ENCODE measurements around the gene GGA1.
A peak's percentile ranks its signal among the peaks of the same experiment; 100 is the strongest.

Gene GGA1

DNA sequence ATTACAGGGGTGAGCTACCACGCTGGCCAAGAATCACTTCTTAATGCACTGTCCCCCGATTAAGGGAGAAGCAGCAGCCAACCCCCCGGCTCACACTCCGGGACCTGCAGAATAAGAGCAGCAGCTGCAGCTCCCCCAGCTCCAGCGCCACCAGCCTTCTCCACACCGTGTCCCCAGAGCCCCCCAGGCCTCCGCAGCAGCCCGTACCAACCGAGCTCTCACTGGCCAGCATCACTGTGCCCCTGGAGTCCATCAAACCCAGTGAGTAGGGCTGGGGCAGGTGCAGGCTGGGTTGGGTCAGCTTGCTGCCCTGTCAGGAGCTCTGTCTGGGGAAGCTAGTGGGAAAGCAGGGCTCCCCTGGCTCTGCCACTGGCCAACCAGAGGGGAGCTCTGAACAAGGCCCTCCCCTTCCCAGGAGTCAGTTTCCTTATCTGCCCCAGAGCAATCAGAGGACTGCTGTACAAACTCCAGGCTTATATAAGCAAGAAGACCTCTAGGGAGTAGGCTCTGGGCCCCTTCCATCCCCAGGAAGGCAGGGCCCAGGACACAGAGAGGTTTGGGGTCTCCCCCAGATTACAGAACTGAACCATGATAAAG is 22.3 kb downstream of the GGA1 start:
- no peak for DNase-seq (ENCODE audit: low read depth in 2 of 2)

DNA sequence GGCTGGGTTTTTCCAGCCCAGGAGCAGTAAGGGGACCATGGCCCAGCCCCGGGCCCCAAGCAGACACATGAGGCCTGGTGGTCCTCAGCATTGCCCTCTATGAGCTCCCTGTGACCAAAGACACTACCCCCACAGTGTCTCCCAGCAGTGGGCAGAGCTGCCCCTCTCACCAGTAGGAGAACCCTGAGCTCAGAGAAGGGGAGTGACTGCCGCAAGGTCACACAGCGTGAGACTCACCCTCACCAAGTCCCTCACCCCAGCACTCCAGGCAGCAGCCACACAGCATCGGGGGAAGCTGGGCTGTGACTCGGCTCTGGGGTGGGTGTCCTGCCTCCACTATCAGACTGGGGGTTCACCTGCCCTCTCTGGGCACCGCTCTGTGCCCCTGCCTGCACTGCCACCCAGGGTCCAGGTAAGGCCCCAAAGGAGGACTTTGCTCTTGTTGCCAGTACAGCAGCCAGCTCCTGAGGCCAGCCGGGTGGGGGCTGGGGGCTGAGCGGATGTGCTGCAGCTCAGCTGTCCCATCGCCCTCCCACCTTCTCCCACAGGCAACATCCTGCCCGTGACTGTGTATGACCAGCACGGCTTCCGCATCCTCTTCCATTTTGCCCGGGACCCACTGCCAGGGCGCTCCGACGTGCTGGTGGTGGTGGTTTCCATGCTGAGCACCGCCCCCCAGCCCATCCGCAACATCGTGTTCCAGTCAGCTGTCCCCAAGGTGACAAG is 23.0 kb downstream of the GGA1 start:
- no peak for DNase-seq (ENCODE audit: low read depth in 2 of 2)

DNA sequence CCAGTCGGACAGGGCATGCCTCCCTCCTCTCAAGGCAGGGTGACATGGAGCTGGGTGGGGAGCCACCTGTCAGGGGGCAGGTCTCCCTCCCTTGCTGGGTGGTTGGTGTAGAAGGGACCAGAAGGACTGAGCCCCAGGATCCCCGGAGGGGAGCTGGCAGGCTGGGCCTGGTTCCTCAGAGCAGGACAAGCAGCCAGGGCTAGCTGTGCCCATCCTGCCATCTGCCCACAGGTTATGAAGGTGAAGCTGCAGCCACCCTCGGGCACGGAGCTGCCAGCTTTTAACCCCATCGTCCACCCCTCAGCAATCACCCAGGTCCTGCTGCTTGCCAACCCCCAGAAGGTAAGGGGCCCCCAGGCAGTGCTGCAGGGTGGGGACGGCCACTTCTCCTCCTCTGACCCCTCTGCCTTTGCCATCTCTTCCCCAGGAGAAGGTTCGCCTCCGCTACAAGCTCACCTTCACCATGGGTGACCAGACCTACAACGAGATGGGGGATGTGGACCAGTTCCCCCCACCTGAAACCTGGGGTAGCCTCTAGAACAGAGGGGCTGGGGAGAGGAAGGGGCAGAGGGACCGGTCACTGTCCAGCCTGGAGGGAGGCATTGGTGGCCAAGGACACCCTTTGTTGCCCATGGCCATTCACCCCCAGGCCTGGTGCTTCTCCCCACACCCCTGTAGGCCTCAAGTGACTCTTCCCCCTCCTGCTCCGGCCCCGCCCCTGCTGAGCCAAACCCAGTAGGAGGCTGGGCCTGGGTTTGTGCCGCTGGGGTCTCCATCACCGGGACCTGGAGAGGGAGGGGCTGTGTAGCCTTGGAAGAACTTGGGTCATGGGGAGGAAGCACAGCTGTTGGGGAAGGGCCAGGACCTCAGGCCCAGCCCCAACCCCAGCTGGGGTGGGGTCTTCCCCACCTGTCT is 23.8 kb downstream of the GGA1 start:
- no peak for DNase-seq (ENCODE audit: low read depth in 2 of 2)

DNA sequence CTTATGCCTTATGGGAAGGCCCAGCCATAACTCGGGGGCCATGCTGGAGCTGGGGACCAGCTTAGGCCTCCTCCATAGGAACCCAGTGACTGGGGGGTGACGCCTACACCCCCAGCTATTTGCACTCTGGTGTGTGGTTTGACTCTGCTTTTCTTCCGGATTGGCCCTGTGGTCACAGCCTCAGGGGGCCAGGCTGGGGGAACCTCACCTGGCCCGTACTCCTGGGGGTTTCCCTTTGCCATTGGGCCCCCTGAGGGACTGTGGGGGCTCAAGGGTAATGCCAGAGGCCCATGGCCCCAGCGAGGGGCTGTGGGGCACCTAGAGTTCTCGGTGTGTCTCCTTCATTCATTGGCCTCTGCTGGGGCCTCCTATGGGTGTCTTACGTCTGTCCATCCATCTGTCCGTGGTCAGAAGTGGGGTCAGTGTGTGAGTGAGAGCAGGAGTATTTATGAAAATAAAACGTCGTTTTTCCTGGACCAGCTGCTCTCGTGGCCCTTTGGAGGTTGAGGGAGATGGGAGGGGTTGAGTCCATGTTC is 24.5 kb downstream of the GGA1 start:
- no peak for DNase-seq (ENCODE audit: low read depth in 2 of 2)

DNA sequence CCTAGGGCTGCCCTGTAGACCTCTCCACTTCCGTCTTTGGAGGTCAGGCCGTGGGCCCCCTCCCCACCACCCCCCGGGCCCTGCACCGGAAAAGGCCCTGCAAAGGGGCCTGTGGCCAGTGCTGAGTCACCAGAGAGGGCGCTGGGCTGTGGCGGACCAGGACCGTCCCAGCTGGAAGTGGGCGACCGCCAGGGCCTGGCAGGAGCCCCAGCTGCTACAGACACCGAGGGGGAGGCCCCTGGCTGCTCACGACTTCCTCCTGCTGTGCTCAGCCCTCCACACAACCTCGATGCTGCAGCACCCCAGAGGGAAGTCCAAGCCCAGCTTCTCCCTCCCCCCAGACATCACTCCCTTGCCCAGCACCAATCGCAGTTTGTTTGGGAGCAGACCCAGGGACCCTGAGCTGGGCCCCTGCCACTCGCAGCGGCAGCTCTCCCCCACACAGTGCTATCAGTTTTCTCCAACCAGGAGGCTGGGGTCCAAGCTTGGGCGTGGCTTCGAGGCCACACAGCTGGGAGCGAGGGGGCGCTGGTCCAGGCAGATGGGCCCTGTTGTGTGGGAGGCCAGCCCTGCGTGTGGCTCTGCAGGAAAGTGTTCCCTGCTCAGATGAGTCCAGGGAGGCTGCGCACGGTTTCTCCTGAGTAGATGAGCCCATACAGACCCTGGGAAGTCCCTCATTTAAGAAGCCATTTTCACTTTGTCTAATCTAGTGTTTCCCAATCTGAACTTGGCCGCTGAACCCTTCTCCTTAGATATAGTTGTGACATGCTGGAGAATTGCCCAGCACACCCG is 25.2 kb downstream of the GGA1 start:
- DNase-seq (ENCODE audit: low read depth in 2 of 2), result peak in 1 of 2 donors; percentile 59

DNA sequence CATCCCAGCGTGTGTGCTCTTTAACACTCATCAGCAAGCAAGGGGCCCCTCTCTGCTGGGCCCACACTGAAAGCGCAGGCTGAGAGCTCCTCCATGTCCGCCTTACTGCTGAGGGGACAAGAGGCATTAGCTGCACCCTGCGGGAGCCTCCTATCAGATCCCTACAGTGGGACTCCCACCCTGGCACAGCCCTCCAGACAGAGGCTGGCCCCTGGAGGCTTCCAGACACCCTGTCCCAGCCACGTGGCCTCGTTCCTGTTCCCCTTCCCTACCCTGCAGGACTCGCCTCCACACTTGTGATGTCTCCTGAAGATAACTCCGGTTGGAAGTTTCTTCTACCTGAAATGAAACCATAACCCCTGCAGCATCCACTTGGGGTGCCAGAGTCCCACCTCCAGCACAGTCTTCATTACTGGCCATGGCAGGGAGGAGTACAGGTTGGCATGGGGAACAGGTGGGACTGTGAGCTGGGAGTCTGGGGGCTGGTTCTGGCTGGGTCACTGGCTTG is 25.8 kb downstream of the GGA1 start:
- DNase-seq (ENCODE audit: low read depth in 2 of 2), result no peak

DNA sequence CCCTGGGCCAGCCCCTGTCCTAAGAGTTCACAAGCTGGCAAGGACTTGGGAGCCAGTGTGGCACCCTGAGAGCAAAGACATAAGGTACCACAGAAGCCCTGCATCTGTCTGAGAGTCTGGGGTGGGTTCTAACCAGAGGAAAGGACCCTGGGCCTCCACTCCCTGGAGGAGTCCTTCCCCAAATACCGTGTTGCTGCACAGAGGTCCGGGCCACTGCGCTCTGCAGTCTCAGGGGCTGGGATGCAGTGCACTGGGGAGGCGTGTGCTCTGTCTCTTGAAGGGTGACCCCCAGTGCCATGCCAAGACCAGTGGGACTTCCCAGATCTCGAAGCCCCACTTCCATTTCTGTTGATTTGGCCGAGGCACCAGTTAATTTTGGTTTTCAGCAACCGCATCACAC is 26.5 kb downstream of the GGA1 start:
- DNase-seq (ENCODE audit: low read depth in 2 of 2), result no peak

DNA sequence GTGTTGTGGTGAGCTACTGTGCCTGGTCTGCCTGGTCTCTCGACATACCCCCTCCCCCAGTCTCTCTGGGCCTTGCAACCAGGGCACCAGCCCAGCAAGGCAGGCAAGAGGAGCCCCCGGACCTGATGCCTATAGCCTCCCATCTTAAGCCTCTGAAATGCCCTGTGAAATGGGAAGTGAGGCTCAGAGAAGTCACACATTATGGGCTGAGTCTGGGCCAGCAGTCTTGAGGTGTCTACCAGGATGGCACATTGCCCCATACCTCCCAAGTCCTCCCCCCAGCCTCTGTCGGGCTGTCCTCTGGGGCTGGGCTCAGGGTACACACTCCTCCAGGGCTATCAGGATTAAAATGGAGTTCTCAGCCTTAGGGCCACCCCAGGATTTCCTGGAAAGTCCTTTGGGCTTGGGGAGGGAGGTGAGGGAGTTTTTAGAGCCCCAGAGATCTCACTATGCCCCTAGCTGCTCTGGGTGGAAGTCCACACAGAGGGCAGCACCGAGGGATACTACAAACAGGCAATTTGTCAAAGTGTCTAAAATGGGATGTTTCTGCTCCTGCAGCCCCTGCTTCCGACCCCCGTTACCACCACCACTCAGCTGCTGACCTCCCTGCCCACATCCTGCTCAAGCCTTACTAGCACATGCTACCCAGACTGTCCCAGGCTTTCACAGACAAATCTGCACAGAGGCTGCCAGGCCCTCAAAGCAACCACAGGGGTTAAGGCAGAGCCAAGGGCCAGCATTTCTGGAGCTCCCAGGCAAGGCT is 27.7 kb downstream of the GGA1 start:
- DNase-seq (ENCODE audit: low read depth in 2 of 2), result no peak

DNA sequence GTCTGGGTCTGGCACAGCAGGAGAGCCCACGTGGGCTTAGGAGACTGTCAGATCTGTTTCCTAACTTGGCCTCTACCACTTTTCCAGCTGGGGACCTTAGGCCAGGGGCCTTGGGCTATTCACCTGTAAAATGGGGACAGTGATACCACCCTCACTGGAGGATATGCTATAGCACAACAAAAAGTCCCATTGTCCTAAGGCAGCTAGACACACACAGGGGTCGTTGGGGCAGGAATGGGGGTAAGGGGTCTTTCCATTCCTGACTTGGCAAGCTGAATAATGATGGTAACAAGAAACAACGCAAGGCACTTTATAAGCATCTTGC is 28.3 kb downstream of the GGA1 start:
- no peak for DNase-seq (ENCODE audit: low read depth in 2 of 2)

DNA sequence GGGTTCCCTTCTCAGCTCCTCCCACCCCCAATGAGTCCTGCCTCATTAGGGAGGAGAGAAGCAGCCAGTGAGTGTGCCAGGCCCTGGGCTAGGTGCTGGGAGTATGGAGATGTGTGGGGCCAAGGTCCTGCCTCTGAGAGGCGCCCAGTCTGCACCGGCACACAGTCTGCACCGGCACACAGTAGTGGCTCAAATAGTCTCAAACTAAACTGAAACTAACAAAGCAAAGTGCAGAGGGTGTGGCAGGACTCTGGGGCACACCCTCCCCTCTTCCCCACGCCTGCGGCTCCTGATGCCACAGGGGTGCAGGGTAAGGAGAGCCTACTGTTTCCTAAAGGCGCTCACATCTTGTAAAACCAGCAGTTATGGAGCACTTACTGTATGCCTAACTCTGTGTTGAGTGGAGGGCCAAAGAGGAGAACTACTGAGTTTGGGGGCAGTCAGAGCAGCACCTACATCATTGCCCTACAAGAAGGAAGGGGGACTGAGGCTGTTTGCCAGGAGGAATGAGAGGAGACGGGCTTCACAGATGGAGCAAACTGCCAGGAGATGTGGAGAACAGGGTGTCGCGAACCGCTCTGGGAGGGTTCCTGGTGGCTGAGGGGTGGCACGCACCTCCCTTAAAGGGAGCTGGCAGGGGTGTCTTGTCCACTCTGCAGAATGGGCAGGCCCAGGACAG is 29.9 kb downstream of the GGA1 start:
- DNase-seq (ENCODE audit: low read depth in 2 of 2), result no peak

DNA sequence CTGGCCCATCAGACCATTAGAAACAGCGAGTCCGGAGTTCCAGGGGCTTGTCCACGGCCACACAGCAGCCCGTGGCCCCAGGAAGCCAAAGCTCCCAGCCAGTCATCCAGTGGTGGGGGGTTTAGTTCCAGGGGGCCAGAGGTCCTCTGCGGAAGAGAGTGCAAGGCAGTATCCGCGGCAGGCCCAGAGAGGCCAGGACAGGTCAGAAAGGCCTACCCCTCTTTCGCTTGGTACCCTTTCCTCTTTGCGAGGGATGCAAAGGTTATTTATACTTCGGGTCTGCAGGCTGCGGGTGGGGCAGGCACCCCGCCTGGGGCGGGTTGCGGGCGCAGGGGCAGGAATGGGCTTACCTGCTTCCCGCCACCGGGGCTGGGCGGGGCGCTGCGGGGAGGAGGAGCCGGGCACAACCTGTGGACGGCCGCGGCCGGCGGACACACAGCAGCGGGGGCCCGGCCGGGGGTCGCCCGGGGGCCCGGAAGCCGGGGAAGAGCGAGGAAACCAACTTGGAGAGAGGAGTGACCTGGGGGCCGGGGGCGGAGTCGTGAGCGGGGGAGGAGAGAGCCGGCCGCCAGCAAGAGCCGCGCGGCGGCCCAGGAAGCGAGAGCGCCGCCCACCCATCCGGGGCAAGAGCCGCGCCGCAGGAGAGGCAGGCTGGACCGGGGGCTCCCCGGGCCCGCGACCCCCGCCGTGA is 30.6 kb downstream of the GGA1 start, which contains the start of gene SH3BP1:
TSS of gene SH3BP1 (plus strand) at position 600 of the 691 bp plus-strand sequence. CDS start 119 bp downstream, outside the sequence.
- DNase-seq (ENCODE audit: low read depth in 2 of 2), result no peak

DNA sequence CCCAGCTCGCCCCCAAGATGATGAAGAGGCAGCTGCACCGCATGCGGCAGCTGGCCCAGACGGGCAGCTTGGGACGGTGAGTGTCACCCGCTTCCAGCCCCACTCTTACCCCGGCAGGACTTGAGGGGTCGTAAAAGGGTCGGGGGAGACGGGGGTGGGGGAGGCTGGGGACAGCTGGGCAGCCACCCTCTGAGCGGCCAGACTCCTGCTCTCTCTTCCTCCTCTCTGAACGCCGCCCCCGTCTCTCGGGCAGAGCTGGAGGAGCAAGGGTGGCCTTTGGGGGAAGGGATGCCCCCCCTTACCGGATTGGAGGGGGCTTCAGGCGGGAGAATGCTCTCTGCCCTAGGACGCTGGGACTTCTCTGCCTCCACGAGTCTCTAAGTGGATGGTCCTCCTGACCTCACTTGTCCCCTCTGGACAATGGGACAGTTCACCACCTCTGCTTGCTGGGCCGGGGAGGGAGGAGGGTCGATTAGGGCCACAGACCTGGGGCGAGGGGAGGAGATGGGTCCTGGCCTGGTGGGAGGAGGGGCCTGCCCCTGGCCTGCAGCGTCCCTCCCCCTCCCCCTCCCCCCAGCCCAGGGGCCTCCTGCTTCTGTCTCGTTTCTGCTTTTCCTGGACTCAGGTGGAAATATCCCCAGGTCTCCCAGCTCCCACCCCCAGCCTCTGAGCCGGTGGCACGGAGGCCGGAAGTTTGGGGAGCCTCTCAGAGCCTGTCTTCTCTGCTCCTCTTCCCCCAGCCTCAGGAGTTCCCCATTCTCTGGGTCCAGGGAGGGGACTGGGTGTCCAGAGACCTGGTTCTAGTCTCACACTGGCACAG is 31.3 kb downstream of the GGA1 start:
- DNase-seq (ENCODE audit: low read depth in 2 of 2), result no peak

DNA sequence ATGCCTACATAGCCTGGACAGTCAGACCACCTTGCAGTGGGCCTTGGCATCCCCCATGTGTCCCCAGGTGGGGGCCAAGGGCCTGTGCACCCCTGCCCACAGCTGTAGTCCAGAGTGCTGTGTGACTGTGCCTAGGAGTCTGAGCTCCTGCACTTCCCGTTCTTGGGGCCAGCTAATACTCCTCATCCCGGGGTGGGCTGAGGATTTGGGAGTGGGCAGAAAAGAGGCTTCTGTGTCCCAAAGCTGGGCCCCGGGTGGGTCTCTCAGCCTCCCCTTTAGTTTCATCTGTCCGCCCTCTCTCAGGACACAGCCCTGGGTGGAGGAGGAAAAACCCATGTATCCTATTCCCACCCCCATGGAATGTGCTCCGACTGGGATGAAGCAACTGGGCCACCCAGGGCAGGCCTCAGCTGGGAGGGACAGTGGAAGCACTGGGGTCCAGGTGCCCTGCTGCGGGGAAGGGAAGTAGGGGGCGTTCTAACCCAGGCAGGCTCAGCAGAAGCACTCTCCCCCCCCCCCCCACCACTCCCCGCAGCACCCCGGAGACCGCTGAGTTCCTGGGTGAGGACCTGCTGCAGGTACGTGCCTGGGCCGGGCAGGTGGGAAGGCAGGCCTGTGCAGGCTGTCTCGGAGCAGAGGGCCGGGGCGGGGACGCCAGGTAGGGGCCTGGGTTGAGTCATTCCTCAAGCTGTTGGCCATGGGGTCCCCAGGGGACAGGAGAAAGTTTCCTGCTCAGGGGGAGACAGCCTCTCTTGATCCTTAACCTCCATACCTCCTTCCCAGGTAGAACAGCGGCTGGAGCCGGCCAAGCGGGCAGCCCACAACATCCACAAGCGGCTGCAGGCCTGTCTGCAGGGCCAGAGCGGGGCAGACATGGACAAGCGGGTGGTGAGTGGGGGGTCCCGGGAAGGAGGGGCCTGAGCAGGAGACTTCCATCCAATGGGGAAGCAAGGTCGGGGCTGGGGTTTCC is 32.2 kb downstream of the GGA1 start:
- no peak for DNase-seq (ENCODE audit: low read depth in 2 of 2)

DNA sequence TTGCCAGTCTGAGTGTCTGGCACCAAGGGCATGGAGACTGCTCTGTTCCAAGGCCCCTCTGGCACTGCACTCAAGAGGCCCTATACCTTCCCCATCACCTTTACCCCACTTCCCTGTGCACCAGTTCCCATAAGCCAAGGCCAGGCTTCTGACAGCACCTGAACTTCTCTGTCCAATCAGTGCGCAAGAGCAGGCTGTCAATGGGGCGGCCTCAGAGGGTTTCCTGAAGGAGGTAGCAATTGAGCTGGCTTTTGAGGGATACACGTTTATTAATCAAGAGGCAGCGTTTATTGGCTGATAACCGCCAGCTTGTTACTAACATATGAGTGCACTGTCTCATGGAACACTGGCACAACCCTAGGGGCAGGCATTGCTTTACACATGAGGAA is 32.9 kb downstream of the GGA1 start:
- no peak for DNase-seq (ENCODE audit: low read depth in 2 of 2)

DNA sequence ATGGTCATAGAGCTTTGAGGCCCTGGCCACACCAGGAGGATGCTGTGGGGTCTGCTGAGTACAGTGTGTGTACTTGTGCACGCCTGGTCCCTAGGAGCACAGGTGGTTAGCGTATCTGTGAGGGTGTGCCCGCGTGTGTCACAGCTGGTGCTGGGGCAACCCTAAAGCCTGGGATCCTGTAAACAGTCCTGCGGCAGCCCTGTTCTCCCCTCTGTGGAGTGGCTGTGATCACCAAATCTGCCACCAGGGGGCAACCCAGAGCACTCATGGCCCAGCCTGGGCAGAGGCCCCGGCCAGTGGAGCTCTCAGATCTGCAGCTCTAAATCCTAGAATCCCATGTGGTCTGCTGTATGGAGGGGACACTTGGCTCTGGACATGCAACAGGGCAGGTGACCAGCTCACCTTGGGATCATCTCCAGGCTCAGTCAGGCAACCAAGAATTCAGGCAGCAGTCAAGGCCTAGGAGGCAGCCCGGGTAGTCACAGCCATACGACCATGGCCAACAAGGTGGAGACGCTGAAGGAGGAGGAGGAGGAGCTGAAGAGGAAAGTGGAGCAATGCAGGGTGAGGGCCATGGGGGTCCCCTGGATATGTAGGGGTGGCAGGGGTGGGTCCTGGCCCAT is 34.7 kb downstream of the GGA1 start:
- peak; percentile 81 to 95 for DNase-seq (ENCODE audit: low read depth in 2 of 2)

DNA sequence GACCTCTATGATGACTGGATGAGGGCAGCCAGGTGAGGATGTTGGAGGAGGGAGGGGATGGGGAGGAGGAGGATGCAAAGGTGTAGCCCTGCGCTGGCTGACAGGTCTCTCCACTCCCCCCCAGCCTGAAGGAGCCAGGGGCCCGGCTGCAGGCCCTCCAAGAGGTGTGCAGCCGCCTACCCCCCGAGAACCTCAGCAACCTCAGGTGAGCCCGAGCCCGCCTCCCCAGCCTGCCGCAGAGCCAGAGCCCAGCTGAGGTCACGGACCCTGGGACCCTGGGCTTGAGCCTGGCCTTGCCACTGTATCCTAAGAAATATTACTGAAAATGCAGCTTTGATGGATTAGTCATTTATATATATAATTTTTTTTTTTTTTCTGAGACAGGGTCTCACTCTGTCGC is 38.7 kb downstream of the GGA1 start:
- DNase-seq (ENCODE audit: low read depth in 2 of 2), result no peak

DNA sequence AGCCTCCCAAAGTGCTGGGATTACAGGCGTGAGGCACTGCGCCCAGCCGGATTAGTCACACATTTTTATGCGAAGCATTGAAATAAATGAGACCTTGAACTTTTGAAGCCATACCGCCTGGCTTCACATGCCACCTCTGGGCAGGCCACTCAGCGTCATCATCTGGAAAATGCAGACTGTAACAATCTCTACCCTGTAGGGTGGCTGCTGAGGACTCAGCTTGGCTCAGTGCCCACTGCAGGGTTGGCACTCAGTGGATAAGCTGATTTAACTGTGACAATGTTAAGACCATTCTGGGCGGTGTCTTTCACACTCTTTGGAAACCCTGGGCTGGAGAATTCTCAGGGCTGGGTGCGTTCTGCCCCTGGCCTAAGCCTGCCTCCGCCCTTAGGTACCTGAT is 39.3 kb downstream of the GGA1 start:
- DNase-seq (ENCODE audit: low read depth in 2 of 2), result no peak

All from stimulated activated CD4-positive, alpha-beta T cell treated with anti-CD3 and anti-CD28 coated beads, Interleukin-4, amount 100 ng/mL, for 48 hours (primary cell).